HG03432 (cell line): Measurements from ENCODE around the gene NCBP1.
"Not testable (repeated sequence)": the region's sequence is repeated elsewhere in the genome, so short reads cannot be mapped to it uniquely, and the experiment has no call there.

Source experiments
- ATAC-seq: cut with Tn5 transposase; IDR thresholded peaks from one replicate; pipeline ENCODE4 v1.9.1; 2021; ENCODE audit warnings: mild to moderate bottlenecking, moderate library complexity; ENCODE audit not compliant: unreplicated experiment

The NCBP1 gene

GRCh38 chr9:97622483-97622882, 11.1 kb upstream of the NCBP1 start:
- ATAC-seq: not testable (repeated sequence)

GRCh38 chr9:97623946-97624345, 9.7 kb upstream of the NCBP1 start:
- no peak for ATAC-seq

- no peak for ATAC-seq
These were observed 8.0 kb upstream of the NCBP1 start for GRCh38 chr9:97625620-97626019.

GRCh38 chr9:97627624-97628023, 6.0 kb upstream of the NCBP1 start:
- no peak for ATAC-seq

- ATAC-seq: no peak
These were observed 5.0 kb upstream of the NCBP1 start for GRCh38 chr9:97628668-97629067.

GRCh38 chr9:97629156-97629555, 4.5 kb upstream of the NCBP1 start:
- ATAC-seq: no peak

- ATAC-seq: no peak
These were observed 3.0 kb upstream of the NCBP1 start for GRCh38 chr9:97630591-97630990.

GRCh38 chr9:97632248-97632984, 1.2 kb upstream of the NCBP1 start:
- peak; percentile 9 for ATAC-seq

GRCh38 chr9:97633859-97634490, 354 bp downstream of the NCBP1 start:
- ATAC-seq: no peak

GRCh38 chr9:97635026-97635425, 1.4 kb downstream of the NCBP1 start:
- ATAC-seq: no peak

- ATAC-seq: no peak
These were observed 3.3 kb downstream of the NCBP1 start for GRCh38 chr9:97636903-97637302.

- ATAC-seq: no peak
These were observed 5.0 kb downstream of the NCBP1 start for GRCh38 chr9:97638666-97639065.

GRCh38 chr9:97640325-97640724, 6.7 kb downstream of the NCBP1 start:
- no peak for ATAC-seq

GRCh38 chr9:97645720-97646119, 12.1 kb downstream of the NCBP1 start:
- ATAC-seq: no peak

- no peak for ATAC-seq
These were observed 14.4 kb downstream of the NCBP1 start for GRCh38 chr9:97647996-97648395.

GRCh38 chr9:97651646-97652045, 18.0 kb downstream of the NCBP1 start:
- ATAC-seq: no peak

GRCh38 chr9:97658707-97659106, 25.1 kb downstream of the NCBP1 start:
- ATAC-seq: no peak

GRCh38 chr9:97659771-97660170, 26.1 kb downstream of the NCBP1 start:
- ATAC-seq: no peak

GRCh38 chr9:97660340-97660739, 26.7 kb downstream of the NCBP1 start:
- ATAC-seq: no peak

GRCh38 chr9:97660847-97661246, 27.2 kb downstream of the NCBP1 start:
- ATAC-seq: no peak

- no peak for ATAC-seq
These were observed 32.1 kb downstream of the NCBP1 start for GRCh38 chr9:97665742-97666141.

GRCh38 chr9:97666907-97667686, 33.5 kb downstream of the NCBP1 start:
- no peak for ATAC-seq
